Mucosa of stomach (tissue), 1 donor: Measurements from ENCODE around the gene NUDT8.
A peak's percentile ranks its signal among the peaks of the same experiment; 100 is the strongest.
"Not testable (repeated sequence)": the region's sequence is repeated elsewhere in the genome, so short reads cannot be mapped to it uniquely, and the experiment has no call there.

Experiments used
- H3K27me3 ChIP-seq: one replicate; pipeline ENCODE4 v1.7.0; 2013; ENCODE audit warnings: mild to moderate bottlenecking, low read length; ENCODE audit not compliant: control insufficient read depth, insufficient read depth
- H3K36me3 ChIP-seq: one replicate; pipeline ENCODE4 v1.7.0; 2013; ENCODE audit warnings: low read length; ENCODE audit not compliant: control insufficient read depth, insufficient read depth
- H3K4me1 ChIP-seq: one replicate; pipeline ENCODE4 v1.7.0; 2013; ENCODE audit warnings: mild to moderate bottlenecking, low read length; ENCODE audit not compliant: control insufficient read depth, insufficient read depth
- H3K4me3 ChIP-seq: one replicate; pipeline ENCODE4 v1.7.0; 2013; ENCODE audit warnings: low read length
- H3K9ac ChIP-seq: one replicate; pipeline ENCODE4 v1.7.0; 2013; ENCODE audit warnings: mild to moderate bottlenecking, low read length, moderate library complexity
- H3K9me3 ChIP-seq: one replicate; pipeline ENCODE4 v1.7.0; 2013; ENCODE audit warnings: mild to moderate bottlenecking, low read length, moderate library complexity; ENCODE audit not compliant: control insufficient read depth
- donor health status: Pancreatic carcinoma.

NUDT8 gene

GRCh38 chr11:67608486-67608885 is 21.3 kb downstream of the NUDT8 start:
- Histone ChIP-seq H3K36me3 (peaks cover 9% of the 10 kb centered on the region), H3K4me1 (peaks cover 18% of the 10 kb centered on the region), H3K27me3 (no peaks in the 10 kb centered on the region), H3K9me3 (no peaks in the 10 kb centered on the region), H3K9ac (no peak overlapping the region), H3K4me3 (no peak overlapping the region)

DNA sequence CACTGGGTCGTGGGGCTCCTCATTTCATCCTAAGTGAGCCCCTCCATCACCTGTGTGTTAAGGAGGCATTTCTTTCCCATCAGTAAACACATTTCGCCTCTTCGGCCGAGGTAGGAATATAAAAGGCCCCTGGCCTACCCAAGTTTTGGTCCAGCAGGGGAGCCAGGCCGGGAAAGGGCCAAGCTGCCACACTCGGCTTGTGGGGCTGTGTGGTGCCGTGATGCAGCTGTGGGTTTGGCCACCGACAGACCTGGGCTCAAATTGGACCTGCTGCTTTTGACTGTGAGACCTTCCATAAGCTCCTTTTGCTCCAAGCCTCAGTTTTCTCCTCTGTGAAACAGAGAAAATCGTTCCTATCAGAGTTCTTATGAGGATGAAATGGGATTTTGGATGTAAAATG is 22.2 kb downstream of the NUDT8 start:
- Histone ChIP-seq H3K9me3 (no peaks in the 10 kb centered on the region), H3K27me3 (no peaks in the 10 kb centered on the region), H3K36me3 (peaks cover 9% of the 10 kb centered on the region), H3K4me3 (peak overlapping the region; percentile 83), H3K4me1 (peaks cover 15% of the 10 kb centered on the region), H3K9ac (peak overlapping the region; percentile 93)

GRCh38 chr11:67606492-67607295 is 23.0 kb downstream of the NUDT8 start, which contains the start of gene NDUFV1:
TSS of gene NDUFV1 (plus strand) at chr11:67606936. CDS start at chr11:67607005, 69 bp downstream.
- H3K9ac ChIP-seq, result peak within 1 kb of the TSS; percentile 93
- H3K27me3 ChIP-seq, result no peaks in the 10 kb centered on the region
- H3K4me1 ChIP-seq, result peaks cover 15% of the 10 kb centered on the region
- peak within 1 kb of the TSS; percentile 83 for H3K4me3 ChIP-seq
- no peaks in the 10 kb centered on the region for H3K9me3 ChIP-seq
- peaks cover 9% of the 10 kb centered on the region for H3K36me3 ChIP-seq

DNA sequence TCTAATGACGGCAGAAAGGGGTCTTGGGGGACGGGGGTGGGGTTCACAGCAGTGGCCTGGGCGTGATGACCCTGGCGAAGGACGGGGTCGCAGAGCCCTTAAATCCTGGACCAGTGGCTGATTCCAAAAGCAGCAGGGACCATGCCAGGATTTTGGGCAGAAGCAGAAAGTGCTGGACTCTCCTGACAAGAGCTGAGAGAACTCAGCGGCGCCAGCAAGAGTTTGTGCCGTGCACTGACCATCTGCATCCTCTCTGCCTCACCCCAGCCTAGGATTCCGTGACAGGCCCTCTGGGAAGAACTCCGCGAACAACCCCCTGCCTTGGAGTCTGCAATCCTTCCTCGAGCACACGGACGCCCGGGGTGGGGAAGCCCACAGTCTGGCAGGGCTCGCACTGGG is 23.6 kb downstream of the NUDT8 start:
- H3K9me3 ChIP-seq, result no peaks in the 10 kb centered on the region
- H3K4me1 ChIP-seq, result peaks cover 15% of the 10 kb centered on the region
- H3K4me3 ChIP-seq, result peak overlapping the region; percentile 83
- H3K27me3 ChIP-seq, result no peaks in the 10 kb centered on the region
- H3K36me3 ChIP-seq, result peaks cover 9% of the 10 kb centered on the region
- peak overlapping the region; percentile 93 for H3K9ac ChIP-seq

- no peak overlapping the region for H3K4me3 ChIP-seq
- H3K4me1 ChIP-seq, result peaks cover 15% of the 10 kb centered on the region
- H3K27me3 ChIP-seq, result no peaks in the 10 kb centered on the region
- H3K9ac ChIP-seq, result peak overlapping the region; percentile 93
- no peaks in the 10 kb centered on the region for H3K9me3 ChIP-seq
- H3K36me3 ChIP-seq, result peaks cover 5% of the 10 kb centered on the region
Observed at GRCh38 chr11:67605231-67606011, 24.3 kb downstream of the NUDT8 start.

- no peak overlapping the region for H3K9ac ChIP-seq
- no peak overlapping the region for H3K4me3 ChIP-seq
- peaks cover 15% of the 10 kb centered on the region for H3K4me1 ChIP-seq
- no peaks in the 10 kb centered on the region for H3K36me3 ChIP-seq
- H3K9me3 ChIP-seq, result no peaks in the 10 kb centered on the region
- H3K27me3 ChIP-seq, result no peaks in the 10 kb centered on the region
Observed at GRCh38 chr11:67604815-67605214, 24.9 kb downstream of the NUDT8 start.

DNA sequence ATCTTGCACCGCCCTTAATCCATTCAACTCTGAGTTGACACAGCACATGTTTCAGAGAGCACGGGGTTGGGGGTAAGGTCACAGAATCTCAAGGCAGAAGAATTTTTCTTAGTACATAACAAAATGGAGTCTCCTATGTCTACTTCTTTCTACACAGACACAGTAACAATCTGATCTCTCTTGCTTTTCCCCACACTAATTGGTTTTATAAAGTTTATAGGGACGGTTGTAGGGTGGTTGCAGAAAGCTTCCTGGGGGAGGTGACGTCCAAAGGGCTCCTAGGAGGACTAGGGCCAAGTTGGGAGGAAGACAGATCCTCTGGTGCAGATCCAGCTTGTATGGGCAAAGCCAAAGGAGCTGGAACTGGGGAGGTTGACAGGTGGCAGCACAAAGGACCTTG is 25.6 kb downstream of the NUDT8 start:
- H3K27me3 ChIP-seq, H3K9me3 ChIP-seq, H3K9ac ChIP-seq, H3K36me3 ChIP-seq, H3K4me3 ChIP-seq: not testable (repeated sequence)
- H3K4me1 ChIP-seq, result peaks cover 15% of the 10 kb centered on the region

DNA sequence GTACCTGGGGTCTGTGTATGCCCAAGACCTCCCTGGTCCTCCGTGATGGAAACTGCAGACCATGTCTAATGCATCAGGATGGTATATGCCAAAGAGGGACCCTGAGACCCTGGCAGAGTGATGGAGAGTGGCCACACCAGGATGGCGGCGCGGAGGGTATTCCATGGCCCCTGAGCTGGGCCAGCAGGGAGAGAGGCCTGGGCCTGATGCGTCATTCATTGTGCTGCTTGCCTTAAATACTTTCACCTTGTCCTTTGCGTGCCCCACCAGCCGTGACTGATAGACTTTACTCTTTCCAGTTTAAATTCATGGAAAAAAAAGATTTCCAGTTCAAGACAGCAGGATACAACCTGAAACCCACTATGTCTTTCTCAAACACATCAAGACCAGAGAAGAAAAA is 28.6 kb downstream of the NUDT8 start:
- no peaks in the 10 kb centered on the region for H3K9me3 ChIP-seq
- H3K36me3 ChIP-seq, result no peaks in the 10 kb centered on the region
- no peak overlapping the region for H3K4me3 ChIP-seq
- H3K9ac ChIP-seq, result no peak overlapping the region
- H3K27me3 ChIP-seq, result no peaks in the 10 kb centered on the region
- H3K4me1 ChIP-seq, result no peaks in the 10 kb centered on the region

GRCh38 chr11:67600324-67601029 is 29.3 kb downstream of the NUDT8 start:
- Histone ChIP-seq H3K4me1 (no peaks in the 10 kb centered on the region), H3K36me3 (no peaks in the 10 kb centered on the region), H3K27me3 (no peaks in the 10 kb centered on the region), H3K9ac (no peak overlapping the region), H3K4me3 (no peak overlapping the region), H3K9me3 (no peaks in the 10 kb centered on the region)

DNA sequence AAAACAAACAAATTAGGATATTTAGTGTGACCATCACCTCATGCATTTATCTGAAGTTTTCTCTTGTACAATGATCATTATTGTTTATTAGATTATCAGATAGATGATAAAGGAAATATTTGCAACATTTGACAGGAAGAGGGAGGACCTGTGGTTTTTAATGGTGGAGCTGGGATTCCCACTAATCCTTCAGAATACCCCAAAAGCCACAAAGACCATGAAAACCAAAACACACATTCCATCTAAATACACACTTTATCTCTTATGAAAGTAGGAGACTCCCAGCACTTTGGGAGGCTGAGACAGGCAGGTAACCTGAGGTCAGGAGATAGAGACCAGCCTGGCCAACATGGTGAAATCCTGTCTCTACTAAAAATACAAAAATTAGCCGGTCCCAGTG is 30.6 kb downstream of the NUDT8 start:
- Histone ChIP-seq H3K9me3 (no peaks in the 10 kb centered on the region), H3K9ac (no peak overlapping the region), H3K27me3 (no peaks in the 10 kb centered on the region), H3K4me1 (no peaks in the 10 kb centered on the region), H3K36me3 (no peaks in the 10 kb centered on the region), H3K4me3 (no peak overlapping the region)

DNA sequence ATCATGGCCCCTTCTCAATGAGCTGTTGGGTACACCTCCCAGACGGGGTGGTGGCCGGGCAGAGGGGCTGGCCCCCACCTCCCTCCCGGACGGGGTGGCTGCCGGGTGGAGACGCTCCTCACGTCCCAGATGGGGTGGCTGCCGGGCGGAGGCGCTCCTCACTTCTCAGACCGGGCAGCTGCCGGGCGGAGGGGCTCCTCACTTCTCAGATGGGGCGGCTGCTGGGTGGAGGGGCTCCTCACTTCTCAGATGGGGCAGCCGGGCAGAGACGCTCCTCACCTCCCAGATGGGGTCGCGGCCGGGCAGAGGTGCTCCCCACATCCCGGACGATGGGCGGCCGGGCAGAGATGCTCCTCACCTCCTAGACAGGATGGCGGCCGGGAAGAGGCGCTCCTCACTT is 31.8 kb downstream of the NUDT8 start:
- H3K4me3 ChIP-seq, H3K36me3 ChIP-seq, H3K9ac ChIP-seq, H3K9me3 ChIP-seq, H3K27me3 ChIP-seq, H3K4me1 ChIP-seq: not testable (repeated sequence)

GRCh38 chr11:67597458-67597857 is 32.3 kb downstream of the NUDT8 start:
- not testable (repeated sequence) for H3K36me3 ChIP-seq, H3K4me3 ChIP-seq, H3K27me3 ChIP-seq, H3K9ac ChIP-seq, H3K4me1 ChIP-seq, H3K9me3 ChIP-seq
